ENCODE results near the gene OAF. TPM values are rescaled to one million over a fixed set of nuclear protein-coding genes. Genes with fewer than 3 reads are reported as not detected.

The OAF gene
- total and polyA plus RNA-seq, 9 of the 15 experiments (the other 6 are each of a cell fraction or from before 2014, with no cell fraction given): 1.1 to 21.6 (median 7.5) TPM

GRCh38 chr11:120183701-120184141 is 27.1 kb upstream of the OAF start (continued):
- TF ChIP-seq UBTF (IDR thresholded peaks at IDR 0.05; ENCODE audit: borderline replicate concordance in 1 of 2, low read depth in 2 of 2, low read length in 2 of 2) (no peak), ZFP91 (CRISPR knock-in tag; IDR thresholded peaks at IDR 0.05) (no peak), LARP7 (IDR thresholded peaks at IDR 0.05) (no peak), HINFP (tag; conservative IDR thresholded peaks at IDR 0.05; ENCODE audit: low read depth) (no peak)

Data from K562 (cell line).